Measurements from ENCODE around the gene SCOC.
A peak's percentile ranks its signal among the peaks of the same experiment; 100 is the strongest.

The SCOC gene

DNA sequence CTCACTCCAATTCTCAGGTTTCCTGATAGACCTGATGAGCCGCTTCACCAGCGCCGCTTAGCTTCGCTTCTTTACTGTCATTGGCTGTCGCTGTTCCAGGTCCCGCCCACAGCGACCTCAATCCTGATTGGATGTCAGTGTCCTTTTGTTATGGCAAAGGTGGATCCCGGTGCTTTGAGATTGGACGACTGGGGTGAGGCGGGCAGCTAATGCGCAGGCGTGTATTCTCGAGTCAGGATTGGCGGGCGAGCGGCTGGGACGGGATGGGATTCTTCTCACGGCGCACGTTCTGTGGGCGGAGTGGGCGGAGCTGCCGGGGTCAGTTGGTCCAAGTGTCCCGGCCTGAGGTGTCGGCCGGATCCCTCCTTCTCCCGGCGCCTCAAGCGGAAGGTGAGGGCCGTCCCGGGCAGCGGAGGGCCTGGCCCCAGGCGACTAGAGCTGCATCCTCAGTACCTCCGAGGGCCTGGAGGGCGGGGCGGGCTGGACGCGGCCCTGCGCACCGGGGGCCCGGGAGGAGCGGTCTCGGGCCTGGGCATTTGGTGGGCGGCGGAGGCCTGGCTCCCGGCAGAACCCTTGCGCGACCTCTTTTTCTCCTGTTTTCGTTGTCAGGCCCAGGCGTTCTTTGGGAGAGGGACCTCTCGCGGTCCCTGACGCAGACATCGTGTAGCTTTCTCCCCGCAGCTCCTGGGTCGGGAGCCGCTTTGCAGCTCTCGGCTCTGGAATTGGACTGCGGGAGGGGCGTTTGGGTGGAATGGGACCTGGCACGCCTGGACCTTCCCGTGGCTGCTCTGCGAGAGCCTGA lies at the start of gene SCOC:
SCOC (plus strand) TSS at position 319 of the 802 bp plus-strand sequence. CDS start 5,525 bp downstream, outside the sequence.
- TF ChIP-seq EZH2 (IDR thresholded peaks at IDR 0.05) (no peak), POLR2AphosphoS5 (IDR thresholded peaks at IDR 0.05; ENCODE audit: borderline replicate concordance, low read depth, low read length) (peak; percentile 70)
- peak; percentile 95 for DNase-seq (ENCODE audit: low read depth, low spot score)
- peak within 1 kb of the TSS; percentile 82 for H3K4me3 ChIP-seq
- peak within 1 kb of the TSS; percentile 4; the same call in 1 of the 2 replicates for H3K27ac ChIP-seq
- no peaks in the 10 kb centered on the region for H3K36me3 ChIP-seq (ENCODE audit: insufficient read depth, low read length)
- H3K9ac ChIP-seq (ENCODE audit: insufficient read length): peak within 1 kb of the TSS; percentile 77
- no peaks in the 10 kb centered on the region for H3K9me3 ChIP-seq (ENCODE audit: low read depth, low read length)

DNA sequence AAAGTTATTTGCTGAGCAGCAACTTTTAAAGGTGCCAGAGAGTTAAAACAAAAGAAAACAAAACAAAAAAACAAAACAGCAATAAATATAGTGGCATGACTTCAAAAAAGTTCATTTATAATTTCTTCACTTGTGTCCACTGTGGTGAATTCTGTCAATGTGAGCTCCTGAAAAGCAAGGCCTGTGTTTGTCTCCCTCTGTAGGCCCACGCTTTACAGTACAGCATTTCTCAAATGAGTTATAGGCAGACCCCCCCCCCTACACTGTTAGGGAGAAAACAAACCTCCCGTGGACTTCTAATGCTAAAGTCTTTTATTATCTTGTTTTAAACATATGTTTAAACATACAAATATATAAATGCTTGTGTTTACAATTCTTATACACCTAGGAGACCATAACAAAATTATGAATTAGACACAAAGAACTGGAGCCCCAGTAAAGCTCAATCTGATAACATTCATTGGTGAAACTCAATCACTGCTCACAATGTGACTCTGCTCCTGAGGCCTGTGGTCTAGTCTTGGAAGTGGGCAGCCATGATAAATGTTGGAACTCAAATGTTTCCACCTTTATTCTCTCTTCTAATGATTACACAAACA lies 47.0 kb upstream of the SCOC start:
- Histone ChIP-seq H3K36me3 (ENCODE audit: insufficient read depth, low read length) (no peaks in the 10 kb centered on the region), H3K4me3 (no peak overlapping the region), H3K27ac (no peak overlapping the region), H3K9ac (ENCODE audit: insufficient read length) (no peak overlapping the region), H3K9me3 (ENCODE audit: low read depth, low read length) (no peaks in the 10 kb centered on the region)
- no peak for TF ChIP-seq EZH2 (IDR thresholded peaks at IDR 0.05)
- no peak for TF ChIP-seq FOXP2 (optimal IDR thresholded peaks at IDR 0.05; ENCODE audit: control extremely low read depth, extremely low read length, insufficient read depth)
- TF ChIP-seq POLR2AphosphoS5 (IDR thresholded peaks at IDR 0.05; ENCODE audit: borderline replicate concordance, low read depth, low read length): no peak
- DNase-seq (ENCODE audit: low read depth, low spot score): no peak

DNA sequence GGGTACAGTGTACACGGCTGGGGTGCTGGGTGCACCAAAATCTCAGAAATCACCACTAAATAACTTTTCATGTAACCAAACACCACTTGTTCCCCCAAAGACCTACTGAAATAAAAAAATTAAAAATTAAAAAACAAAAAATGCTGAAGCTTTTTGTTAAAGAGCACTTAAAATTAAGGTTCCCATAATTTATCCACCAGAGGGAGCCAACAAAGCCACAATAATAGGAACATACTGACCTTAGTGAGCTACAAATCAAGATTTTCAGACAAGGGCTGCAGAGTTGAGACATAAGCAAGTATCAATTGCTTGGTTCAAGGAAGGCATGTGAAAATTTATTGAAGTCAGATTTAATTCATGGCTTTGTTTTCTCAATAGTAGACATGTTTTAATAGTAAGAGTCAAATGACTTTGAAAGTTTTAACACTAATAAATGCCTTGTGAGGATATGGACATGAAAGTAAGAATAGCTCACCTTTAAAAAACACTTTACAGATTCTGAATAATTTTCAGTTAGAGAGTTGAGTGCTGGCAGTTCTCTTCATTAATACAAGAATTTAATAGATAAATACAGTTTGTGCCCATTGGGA lies 43.0 kb upstream of the SCOC start:
- H3K27ac ChIP-seq: no peak overlapping the region
- H3K36me3 ChIP-seq (ENCODE audit: insufficient read depth, low read length): no peaks in the 10 kb centered on the region
- H3K4me3 ChIP-seq: no peak overlapping the region
- no peak overlapping the region for H3K9ac ChIP-seq (ENCODE audit: insufficient read length)
- no peak for TF ChIP-seq POLR2AphosphoS5 (IDR thresholded peaks at IDR 0.05; ENCODE audit: borderline replicate concordance, low read depth, low read length)
- no peak for TF ChIP-seq FOXP2 (optimal IDR thresholded peaks at IDR 0.05; ENCODE audit: control extremely low read depth, extremely low read length, insufficient read depth)
- TF ChIP-seq EZH2 (IDR thresholded peaks at IDR 0.05): no peak
- H3K9me3 ChIP-seq (ENCODE audit: low read depth, low read length): no peaks in the 10 kb centered on the region
- no peak for DNase-seq (ENCODE audit: low read depth, low spot score)

DNA sequence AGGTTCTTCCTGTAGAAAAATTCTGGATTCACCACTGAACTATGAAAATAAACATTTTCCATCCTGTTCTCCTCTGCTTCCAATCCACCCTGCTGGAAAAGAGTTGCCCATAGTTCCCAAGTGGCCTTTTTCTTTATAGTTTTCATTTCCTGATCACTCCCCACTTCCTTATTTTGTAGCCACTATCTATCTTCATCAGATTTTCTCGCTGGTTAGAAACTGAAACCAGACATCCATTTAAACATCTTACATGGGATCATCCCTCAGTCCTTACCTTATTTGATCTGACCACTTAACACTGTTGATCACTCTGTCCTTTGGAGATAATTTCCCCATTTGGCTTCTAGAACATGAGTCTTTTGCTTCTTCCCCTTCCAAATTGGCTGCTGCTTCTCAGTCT lies 42.2 kb upstream of the SCOC start:
- no peaks in the 10 kb centered on the region for H3K9me3 ChIP-seq (ENCODE audit: low read depth, low read length)
- TF ChIP-seq FOXP2 (optimal IDR thresholded peaks at IDR 0.05; ENCODE audit: control extremely low read depth, extremely low read length, insufficient read depth) (no peak), POLR2AphosphoS5 (IDR thresholded peaks at IDR 0.05; ENCODE audit: borderline replicate concordance, low read depth, low read length) (no peak), EZH2 (IDR thresholded peaks at IDR 0.05) (no peak)
- no peak for DNase-seq (ENCODE audit: low read depth, low spot score)
- no peak overlapping the region for H3K27ac ChIP-seq
- H3K9ac ChIP-seq (ENCODE audit: insufficient read length): no peak overlapping the region
- H3K4me3 ChIP-seq: no peak overlapping the region
- H3K36me3 ChIP-seq (ENCODE audit: insufficient read depth, low read length): no peaks in the 10 kb centered on the region

DNA sequence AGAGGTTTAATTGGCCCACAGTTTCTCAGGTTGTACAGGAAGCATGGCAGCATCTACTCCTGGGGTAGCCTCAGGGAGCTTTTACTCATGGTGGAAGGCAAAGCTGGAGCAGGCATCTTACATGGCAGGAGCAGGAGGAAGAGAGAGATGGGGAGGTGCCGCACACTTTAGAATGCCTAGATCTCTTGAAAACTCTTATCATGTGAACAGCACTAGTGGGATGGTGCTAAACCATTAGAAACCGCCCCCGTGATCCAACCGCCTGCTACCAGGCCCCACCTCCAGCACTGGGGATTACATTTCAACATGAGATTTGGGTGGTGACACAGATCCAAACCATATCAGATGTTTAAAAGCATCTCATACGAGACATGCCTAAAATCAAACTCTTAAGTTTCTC lies 41.6 kb upstream of the SCOC start:
- no peak overlapping the region for H3K27ac ChIP-seq
- H3K9ac ChIP-seq (ENCODE audit: insufficient read length): no peak overlapping the region
- no peaks in the 10 kb centered on the region for H3K36me3 ChIP-seq (ENCODE audit: insufficient read depth, low read length)
- H3K4me3 ChIP-seq: no peak overlapping the region
- no peak for TF ChIP-seq POLR2AphosphoS5 (IDR thresholded peaks at IDR 0.05; ENCODE audit: borderline replicate concordance, low read depth, low read length)
- TF ChIP-seq FOXP2 (optimal IDR thresholded peaks at IDR 0.05; ENCODE audit: control extremely low read depth, extremely low read length, insufficient read depth): no peak
- TF ChIP-seq EZH2 (IDR thresholded peaks at IDR 0.05): no peak
- no peak for DNase-seq (ENCODE audit: low read depth, low spot score)
- H3K9me3 ChIP-seq (ENCODE audit: low read depth, low read length): peaks cover under 1% of the 10 kb centered on the region; the same call in 1 of the 2 replicates

DNA sequence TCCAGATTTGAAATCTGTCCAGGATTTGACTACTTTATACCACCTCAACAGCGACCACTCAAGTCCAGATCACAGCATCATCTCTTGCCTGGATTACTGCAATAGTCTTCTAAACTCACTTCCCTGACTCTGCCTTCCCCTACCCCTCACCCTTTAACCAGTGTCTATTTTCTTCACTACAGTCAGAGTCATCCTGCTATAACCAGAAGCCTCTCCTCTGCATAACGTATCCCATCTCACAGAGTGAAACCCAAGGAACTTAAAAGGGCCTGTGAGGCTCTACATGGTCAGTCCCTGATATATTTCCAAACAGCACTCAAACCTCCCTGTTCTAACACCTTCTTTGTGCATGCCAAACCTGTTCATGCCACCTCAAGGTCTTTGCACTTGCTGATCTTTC lies 40.7 kb upstream of the SCOC start:
- no peak for TF ChIP-seq POLR2AphosphoS5 (IDR thresholded peaks at IDR 0.05; ENCODE audit: borderline replicate concordance, low read depth, low read length)
- TF ChIP-seq EZH2 (IDR thresholded peaks at IDR 0.05): no peak
- TF ChIP-seq FOXP2 (optimal IDR thresholded peaks at IDR 0.05; ENCODE audit: control extremely low read depth, extremely low read length, insufficient read depth): no peak
- H3K27ac ChIP-seq: no peak overlapping the region
- no peak overlapping the region for H3K4me3 ChIP-seq
- no peak for DNase-seq (ENCODE audit: low read depth, low spot score)
- peaks cover 6% of the 10 kb centered on the region; the same call in 1 of the 2 replicates for H3K9me3 ChIP-seq (ENCODE audit: low read depth, low read length)
- no peaks in the 10 kb centered on the region for H3K36me3 ChIP-seq (ENCODE audit: insufficient read depth, low read length)
- H3K9ac ChIP-seq (ENCODE audit: insufficient read length): no peak overlapping the region

DNA sequence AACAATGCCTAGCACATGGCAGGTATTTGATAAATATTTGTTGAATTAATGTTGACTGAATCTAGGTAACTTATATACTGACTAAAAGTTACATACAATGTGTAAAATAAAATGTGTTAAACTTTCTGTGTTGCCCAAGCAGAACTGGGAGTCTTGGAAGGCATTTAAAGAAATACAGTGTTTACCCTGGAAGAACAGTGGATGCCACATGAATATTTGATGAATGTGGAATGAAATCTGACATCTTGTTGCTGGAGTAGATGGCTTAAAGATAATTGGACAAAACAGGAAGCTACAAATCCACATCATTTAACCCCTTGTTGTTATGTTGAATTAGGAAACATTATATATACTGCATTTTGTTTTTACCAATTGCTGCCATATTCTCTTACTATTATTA lies 39.9 kb upstream of the SCOC start:
- no peak overlapping the region for H3K27ac ChIP-seq
- H3K36me3 ChIP-seq (ENCODE audit: insufficient read depth, low read length): no peaks in the 10 kb centered on the region
- DNase-seq (ENCODE audit: low read depth, low spot score): no peak
- peaks cover 6% of the 10 kb centered on the region; the same call in 1 of the 2 replicates for H3K9me3 ChIP-seq (ENCODE audit: low read depth, low read length)
- no peak overlapping the region for H3K9ac ChIP-seq (ENCODE audit: insufficient read length)
- H3K4me3 ChIP-seq: no peak overlapping the region
- TF ChIP-seq FOXP2 (optimal IDR thresholded peaks at IDR 0.05; ENCODE audit: control extremely low read depth, extremely low read length, insufficient read depth) (no peak), EZH2 (IDR thresholded peaks at IDR 0.05) (no peak), POLR2AphosphoS5 (IDR thresholded peaks at IDR 0.05; ENCODE audit: borderline replicate concordance, low read depth, low read length) (no peak)

DNA sequence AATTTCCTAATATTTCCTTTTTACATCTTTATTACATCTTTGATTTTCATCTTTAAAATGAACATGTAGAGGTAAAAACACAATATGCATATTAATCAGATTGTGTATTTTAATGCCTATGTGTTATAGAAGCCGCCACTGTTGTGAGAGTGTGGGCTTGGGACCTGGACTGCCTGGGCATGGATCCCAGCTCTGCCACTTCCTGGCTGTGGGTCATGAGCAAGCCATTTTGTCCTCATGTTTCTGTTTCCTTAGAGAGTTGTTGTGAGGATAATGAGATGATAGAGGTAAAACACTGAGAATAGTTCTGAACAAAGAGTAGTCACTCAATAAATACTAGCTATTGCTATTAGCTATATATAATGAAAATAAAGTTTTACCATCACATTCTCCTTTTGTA lies 38.4 kb upstream of the SCOC start:
- DNase-seq (ENCODE audit: low read depth, low spot score): no peak
- no peak overlapping the region for H3K9ac ChIP-seq (ENCODE audit: insufficient read length)
- H3K27ac ChIP-seq: no peak overlapping the region
- TF ChIP-seq FOXP2 (optimal IDR thresholded peaks at IDR 0.05; ENCODE audit: control extremely low read depth, extremely low read length, insufficient read depth) (no peak), POLR2AphosphoS5 (IDR thresholded peaks at IDR 0.05; ENCODE audit: borderline replicate concordance, low read depth, low read length) (no peak), EZH2 (IDR thresholded peaks at IDR 0.05) (no peak)
- H3K36me3 ChIP-seq (ENCODE audit: insufficient read depth, low read length): no peaks in the 10 kb centered on the region
- peaks cover 6% of the 10 kb centered on the region; the same call in 1 of the 2 replicates for H3K9me3 ChIP-seq (ENCODE audit: low read depth, low read length)
- no peak overlapping the region for H3K4me3 ChIP-seq

All from SK-N-MC (cell line).